ENCODE measurements around the gene SYT1.
"Not testable (repeated sequence)": the region's sequence is repeated elsewhere in the genome, so short reads cannot be mapped to it uniquely, and the experiment has no call there.

The SYT1 gene

DNA sequence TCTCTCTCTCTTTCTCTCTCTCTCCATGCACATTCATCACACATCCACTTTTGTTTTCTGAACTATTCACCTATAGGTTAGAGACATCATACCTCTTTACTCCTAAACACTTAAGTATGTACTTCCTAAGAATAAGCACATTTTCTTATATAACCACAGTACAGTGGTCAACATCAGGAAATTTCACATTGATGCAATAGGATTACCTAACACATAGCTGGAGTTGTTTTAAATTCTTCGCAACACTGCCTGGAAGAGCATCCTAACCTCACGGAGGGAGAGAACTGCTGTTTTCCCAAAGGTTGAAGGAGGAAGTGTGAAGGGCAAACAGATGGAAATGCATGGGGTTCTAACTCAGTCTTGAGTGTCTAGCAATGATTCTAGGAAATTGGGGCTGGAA is 159.2 kb downstream of the SYT1 start:
- DNase-seq = no peak
- Histone ChIP-seq H3K36me3 (no peaks in the 10 kb centered on the region), H3K4me3 (ENCODE audit: low read depth, low read length) (no peak overlapping the region), H3K9me3 (ENCODE audit: severe bottlenecking) (no peaks in the 10 kb centered on the region), H3K27ac (no peak overlapping the region), H3K27me3 (ENCODE audit: insufficient read depth, low read depth, severe bottlenecking) (no peaks in the 10 kb centered on the region)
- TF ChIP-seq, protein P1, sequence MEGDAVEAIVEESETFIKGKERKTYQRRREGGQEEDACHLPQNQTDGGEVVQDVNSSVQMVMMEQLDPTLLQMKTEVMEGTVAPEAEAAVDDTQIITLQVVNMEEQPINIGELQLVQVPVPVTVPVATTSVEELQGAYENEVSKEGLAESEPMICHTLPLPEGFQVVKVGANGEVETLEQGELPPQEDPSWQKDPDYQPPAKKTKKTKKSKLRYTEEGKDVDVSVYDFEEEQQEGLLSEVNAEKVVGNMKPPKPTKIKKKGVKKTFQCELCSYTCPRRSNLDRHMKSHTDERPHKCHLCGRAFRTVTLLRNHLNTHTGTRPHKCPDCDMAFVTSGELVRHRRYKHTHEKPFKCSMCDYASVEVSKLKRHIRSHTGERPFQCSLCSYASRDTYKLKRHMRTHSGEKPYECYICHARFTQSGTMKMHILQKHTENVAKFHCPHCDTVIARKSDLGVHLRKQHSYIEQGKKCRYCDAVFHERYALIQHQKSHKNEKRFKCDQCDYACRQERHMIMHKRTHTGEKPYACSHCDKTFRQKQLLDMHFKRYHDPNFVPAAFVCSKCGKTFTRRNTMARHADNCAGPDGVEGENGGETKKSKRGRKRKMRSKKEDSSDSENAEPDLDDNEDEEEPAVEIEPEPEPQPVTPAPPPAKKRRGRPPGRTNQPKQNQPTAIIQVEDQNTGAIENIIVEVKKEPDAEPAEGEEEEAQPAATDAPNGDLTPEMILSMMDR (IDR thresholded peaks at IDR 0.05; ENCODE audit: low read depth, low read length) = no peak

- Histone ChIP-seq H3K36me3 (peaks cover 6% of the 10 kb centered on the region), H3K27ac (no peak overlapping the region), H3K4me3 (ENCODE audit: low read depth, low read length) (no peak overlapping the region), H3K27me3 (ENCODE audit: insufficient read depth, low read depth, severe bottlenecking) (no peaks in the 10 kb centered on the region), H3K9me3 (ENCODE audit: severe bottlenecking) (no peaks in the 10 kb centered on the region)
- no peak for DNase-seq
- TF ChIP-seq, protein P1 (IDR thresholded peaks at IDR 0.05; ENCODE audit: low read depth, low read length) = no peak
These were observed 169.2 kb downstream of the SYT1 start for GRCh38 chr12:79033788-79034187.

DNA sequence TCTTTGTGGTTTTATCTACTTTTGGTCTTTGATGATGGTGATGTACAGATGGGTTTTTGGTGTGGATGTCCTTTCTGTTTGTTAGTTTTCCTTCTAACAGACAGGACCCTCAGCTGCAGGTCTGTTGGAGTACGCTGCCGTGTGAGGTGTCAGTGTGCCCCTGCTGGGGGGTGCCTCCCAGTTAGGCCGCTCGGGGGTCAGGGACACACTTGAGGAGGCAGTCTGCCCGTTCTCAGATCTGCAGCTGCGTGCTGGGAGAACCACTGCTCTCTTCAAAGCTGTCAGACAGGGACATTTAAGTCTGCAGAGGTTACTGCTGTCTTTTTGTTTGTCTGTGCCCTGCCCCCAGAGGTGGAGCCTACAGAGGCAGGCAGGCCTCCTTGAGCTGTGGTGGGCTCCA is 180.2 kb downstream of the SYT1 start:
- H3K27me3 ChIP-seq (ENCODE audit: insufficient read depth, low read depth, severe bottlenecking); H3K27ac ChIP-seq; H3K9me3 ChIP-seq (ENCODE audit: severe bottlenecking); H3K36me3 ChIP-seq; DNase-seq; H3K4me3 ChIP-seq (ENCODE audit: low read depth, low read length): not testable (repeated sequence)

GRCh38 chr12:79045149-79045703 is 180.7 kb downstream of the SYT1 start:
- H3K27me3 ChIP-seq (ENCODE audit: insufficient read depth, low read depth, severe bottlenecking); H3K27ac ChIP-seq; H3K4me3 ChIP-seq (ENCODE audit: low read depth, low read length); DNase-seq; H3K9me3 ChIP-seq (ENCODE audit: severe bottlenecking); H3K36me3 ChIP-seq: not testable (repeated sequence)

GRCh38 chr12:79046021-79046420 is 181.4 kb downstream of the SYT1 start:
- no peaks in the 10 kb centered on the region for H3K9me3 ChIP-seq (ENCODE audit: severe bottlenecking)
- no peaks in the 10 kb centered on the region for H3K27me3 ChIP-seq (ENCODE audit: insufficient read depth, low read depth, severe bottlenecking)
- no peak overlapping the region for H3K27ac ChIP-seq
- TF ChIP-seq, protein P1 (IDR thresholded peaks at IDR 0.05; ENCODE audit: low read depth, low read length) = no peak
- no peak for DNase-seq
- no peaks in the 10 kb centered on the region; the same call in 1 of the 2 replicates for H3K36me3 ChIP-seq
- no peak overlapping the region for H3K4me3 ChIP-seq (ENCODE audit: low read depth, low read length)

DNA sequence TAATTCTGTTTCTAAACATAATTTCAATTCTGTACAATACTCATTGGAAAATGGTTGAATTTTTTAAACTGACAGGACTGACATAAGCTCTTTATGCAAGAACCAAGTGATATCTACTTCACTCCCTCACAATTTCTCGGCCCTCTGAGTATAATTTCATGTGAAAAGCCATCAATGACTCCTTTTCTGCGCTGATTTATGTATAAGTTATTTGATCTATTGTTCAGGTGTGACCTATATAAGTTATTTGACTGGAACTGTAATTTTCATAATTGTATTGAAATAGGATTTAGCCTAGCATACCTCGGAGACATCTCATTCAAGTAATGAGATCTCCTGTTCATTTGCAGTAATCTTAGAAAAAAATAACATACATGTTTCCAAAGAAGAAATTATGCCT is 184.4 kb downstream of the SYT1 start:
- DNase-seq = no peak
- Histone ChIP-seq H3K9me3 (ENCODE audit: severe bottlenecking) (no peaks in the 10 kb centered on the region), H3K4me3 (ENCODE audit: low read depth, low read length) (no peak overlapping the region), H3K27ac (no peak overlapping the region), H3K36me3 (no peaks in the 10 kb centered on the region; the same call in 1 of the 2 replicates), H3K27me3 (ENCODE audit: insufficient read depth, low read depth, severe bottlenecking) (no peaks in the 10 kb centered on the region)
- TF ChIP-seq, protein P1 (IDR thresholded peaks at IDR 0.05; ENCODE audit: low read depth, low read length) = no peak

DNA sequence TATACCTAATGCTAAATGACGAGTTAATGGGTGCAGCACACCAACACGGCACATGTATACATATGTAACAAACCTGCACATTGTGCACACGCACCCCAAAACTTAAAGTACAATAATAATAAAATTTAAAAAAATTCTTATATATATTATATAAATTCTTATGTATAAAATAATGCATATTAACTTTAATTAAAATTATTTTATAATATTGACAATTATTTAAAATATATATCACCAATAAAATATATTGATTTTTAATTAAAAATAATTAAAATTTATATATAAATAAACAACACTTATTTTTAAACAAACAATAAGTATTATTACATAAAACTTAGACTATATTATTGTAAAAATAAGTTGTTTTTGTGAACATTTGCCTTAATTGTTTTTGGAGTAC is 188.8 kb downstream of the SYT1 start:
- DNase-seq = no peak

More for the DNA sequence above, 188.8 kb downstream of the SYT1 start:
- Histone ChIP-seq H3K9me3 (ENCODE audit: severe bottlenecking) (no peaks in the 10 kb centered on the region), H3K36me3 (no peaks in the 10 kb centered on the region), H3K27me3 (ENCODE audit: insufficient read depth, low read depth, severe bottlenecking) (no peaks in the 10 kb centered on the region), H3K27ac (no peak overlapping the region), H3K4me3 (ENCODE audit: low read depth, low read length) (no peak overlapping the region)
- TF ChIP-seq, protein P1 (IDR thresholded peaks at IDR 0.05; ENCODE audit: low read depth, low read length) = no peak
